GM12878 (cell line): ENCODE data around the gene ZNF761. TPM values are rescaled to one million over a fixed set of nuclear protein-coding genes. Genes with fewer than 3 reads are reported as not detected.
"Not testable (repeated sequence)": the region's sequence is repeated elsewhere in the genome, so short reads cannot be mapped to it uniquely, and the experiment has no call there.

Source experiments
- ATAC-seq: fragments of 200-7000 bp; cut with Tn5 transposase; 3 replicates; pipeline ENCODE4 v1.9.1; 2020; ENCODE audit warnings: mild to moderate bottlenecking, moderate library complexity
- BruUV-seq: library from RNA; stranded (reverse); fragments of 400-500 nt; replicated peaks from 2 replicates; lab custom pipeline; 2021; lab: Mats Ljungman, UMichigan
- CTCF ChIA-PET: fragments of 300-600 bp; sonication (Branson Sonifier 250); formaldehyde crosslinking; extraction: SDS; loops from one replicate; lab custom pipeline; 2021; ENCODE audit warnings: inconsistent platforms; lab: Yijun Ruan, JAX
- POLR2A ChIA-PET: fragments of 350-600 bp; formaldehyde crosslinking; extraction: SDS; loops from one replicate; lab custom pipeline; 2021; ENCODE audit warnings: inconsistent platforms; lab: Charles Lee
- RAD21 ChIA-PET: fragments of 300-600 bp; sonication (Branson Sonifier 250); formaldehyde crosslinking; loops from one replicate; lab custom pipeline; 2023; ENCODE audit warnings: antibody characterized with exemption; ENCODE audit not compliant: unreplicated experiment; lab: Charles Lee
- SMC1A ChIA-PET: fragments of 300-600 bp; sonication (Branson Sonifier 250); formaldehyde crosslinking; loops from one replicate; lab custom pipeline; 2023; ENCODE audit not compliant: unreplicated experiment, uncharacterized antibody; lab: Charles Lee
- DNase-seq: peaks from one replicate; pipeline ENCODE4 v3.0.0-alpha.2; 2011; ENCODE audit warnings: low read depth, low spot score
- FAIRE-seq: peaks from 3 replicates; lab custom pipeline; 2011; peaks lifted over from hg19 to GRCh38; lab: Jason Lieb, UNC
- H2AFZ ChIP-seq: 2 replicates; pipeline ENCODE4 v1.6.0; 2011; ENCODE audit warnings: low read depth, low read length, control low read depth; ENCODE audit not compliant: control insufficient read depth
- H3K27ac ChIP-seq: 2 replicates; pipeline ENCODE4 v1.5.1; 2011; ENCODE audit warnings: control low read depth; ENCODE audit not compliant: control insufficient read depth, insufficient read depth
- H3K27me3 ChIP-seq, 2 experiments: replicated peaks in 1 of 2; 2 replicates each; pipeline versions ENCODE4 v1.6.0 to v1.6.1; 2011; ENCODE audit warnings: low read length in 1 of 2; ENCODE audit not compliant: control insufficient read depth in 2 of 2, insufficient read depth in 2 of 2
- H3K36me3 ChIP-seq, 2 experiments: 2 replicates each; pipeline ENCODE4 v1.5.1; 2011; ENCODE audit warnings: low read length in 1 of 2; ENCODE audit not compliant: control insufficient read depth in 2 of 2, insufficient read depth in 2 of 2
- H3K4me1 ChIP-seq: 2 replicates; pipeline ENCODE4 v1.6.1; 2011; ENCODE audit warnings: mild to moderate bottlenecking, low read length, moderate library complexity, mixed read lengths; ENCODE audit not compliant: control insufficient read depth, insufficient read depth
- H3K4me2 ChIP-seq: 2 replicates; pipeline ENCODE4 v1.6.0; 2011; ENCODE audit warnings: control low read depth; ENCODE audit not compliant: control insufficient read depth, insufficient read depth
- H3K4me3 ChIP-seq: fragments of 200-600 bp; sonication (generic); 2 replicates; pipeline ENCODE4 v1.5.1; 2016
- H3K79me2 ChIP-seq: 2 replicates; pipeline ENCODE4 v1.6.0; 2011; ENCODE audit warnings: low read length; ENCODE audit not compliant: control insufficient read depth, insufficient read depth
- H3K9ac ChIP-seq: 2 replicates; pipeline ENCODE4 v1.8.0; 2011; ENCODE audit warnings: low read length, control low read depth, mixed read lengths; ENCODE audit not compliant: control insufficient read depth, insufficient read depth
- H3K9me3 ChIP-seq: replicated peaks from 3 replicates; pipeline ENCODE4 v1.5.1; 2011; ENCODE audit warnings: mild to moderate bottlenecking, low read length; ENCODE audit not compliant: control insufficient read depth, insufficient read depth
- H4K20me1 ChIP-seq: 2 replicates; pipeline ENCODE4 v1.6.0; 2011; ENCODE audit not compliant: control insufficient read depth, insufficient read depth
- GATAD2B ChIP-seq: fragments of 450-650 bp; conservative IDR thresholded peaks from 2 replicates; pipeline ENCODE4 v1.6.1; 2017; ENCODE audit warnings: low read depth, mild to moderate bottlenecking, moderate library complexity
- POU2F2 ChIP-seq: IDR thresholded peaks from 3 replicates; pipeline ENCODE4 v1.6.1; 2011; ENCODE audit warnings: low read depth, mild to moderate bottlenecking, low read length, borderline replicate concordance
- TCF7 ChIP-seq: IDR thresholded peaks from 2 replicates; pipeline ENCODE4 v1.6.1; 2014; ENCODE audit warnings: antibody characterized with exemption, borderline replicate concordance
- WGBS: methylation state at CpG from one replicate; pipeline ENCODE4 v1.1.6; 2016; ENCODE audit warnings: low lambda C conversion rate; ENCODE audit not compliant: insufficient replicate concordance, insufficient coverage; ENCODE audit errors: missing lambda C conversion rate; 5-methylcytosine and 5-hydroxymethylcytosine counted together
- in situ Hi-C: fragments of 300-500 bp; cut with MboI; formaldehyde crosslinking; loops from 9 replicates; pipeline ENCODE4 v1.14.3; 2018; ENCODE audit warnings: mixed read lengths
- intact Hi-C: fragments of 100-400 bp; cut with micrococcal nuclease; formaldehyde crosslinking; loops from one replicate; pipeline ENCODE4 v1.14.2; 2022; ENCODE audit not compliant: unreplicated experiment
- polyA plus RNA-seq, 11 experiments: library from polyadenylated mRNA; depleted of rRNA in 4 of 11; unstranded in 6 of 11; stranded (reverse) in 5 of 11; fragments of >200 nt; fragmentation: Nextera tagmentation in 4 of 11; fragmentation: Illumina TruSeq in 1 of 11; extraction: Ambion mirVana in 4 of 11; extraction: Trizol in 1 of 11; gene quantifications; 1 replicate in 1 of 11; 2 replicates in 10 of 11; pipeline versions ENCODE4 v1.2.1 to v1.2.3, GENCODE V29; 2011 to 2016; ENCODE audit warnings: inconsistent platforms in 2 of 11, missing spikeins in 2 of 11, low read depth in 1 of 11
- total RNA-seq, 4 experiments: library from RNA; depleted of rRNA in 3 of 4; stranded (reverse); fragments of >200 nt in 3 of 4; fragmentation: Illumina TruSeq in 1 of 4; extraction: Trizol in 1 of 4; gene quantifications; 2 replicates each; pipeline versions ENCODE4 v1.2.1 to v1.2.3, GENCODE V29; 2013 to 2021

ZNF761 gene
- total and polyA plus RNA-seq, 10 of the 15 experiments (the other 5 are each of a cell fraction or from before 2014, with no cell fraction given), result 7.9 to 22.7 (median 10.6) TPM

- H3K79me2 ChIP-seq, DNase-seq, RAD21 ChIA-PET, in situ Hi-C loops, FAIRE-seq, ATAC-seq, H3K4me3 ChIP-seq, H3K27me3 ChIP-seq, CTCF ChIA-PET, H3K4me2 ChIP-seq, H4K20me1 ChIP-seq, H3K4me1 ChIP-seq, BruUV-seq, H3K27ac ChIP-seq, H2AFZ ChIP-seq, intact Hi-C loops, H3K9ac ChIP-seq, SMC1A ChIA-PET, POLR2A ChIA-PET: not testable (repeated sequence)
- Histone ChIP-seq H3K9me3 (peaks cover 12% of the 10 kb centered on the region; the same call in 2 of the 3 replicates), H3K36me3 (peaks cover 3 to 17% of the 10 kb centered on the region in 2 experiments)
- 94% methylated on average over 1 of the region's 1 CpG for WGBS
Measured at GRCh38 chr19:53397918-53398317, 33.9 kb upstream of the ZNF761 start.

GRCh38 chr19:53409505-53410204 is 22.1 kb upstream of the ZNF761 start:
- no peak overlapping the region for H3K9ac ChIP-seq
- intact Hi-C loops, result no loop called here
- TF ChIP-seq TCF7 (no peak), GATAD2B (no peak), POU2F2 (no peak)
- SMC1A ChIA-PET, result interaction anchor here (1.4 kb wide), 1 partner anchor 36 kb away, joined by 3 read pairs; no protein-coding TSS in a partner anchor
- peaks cover 2 to 7% of the 10 kb centered on the region in 2 experiments; a peak in 3 of 4 replicates for H3K36me3 ChIP-seq
- in situ Hi-C loops, result no loop called here
- peaks cover 26% of the 10 kb centered on the region for H3K9me3 ChIP-seq
- RAD21 ChIA-PET, result no interaction called here
- no peaks in the 10 kb centered on the region for H3K4me1 ChIP-seq
- no peaks in the 10 kb centered on the region for H4K20me1 ChIP-seq
- no peak overlapping the region for H3K4me3 ChIP-seq
- BruUV-seq, result no TSS peak
- no peak overlapping the region for H3K27ac ChIP-seq
- FAIRE-seq (no peak), ATAC-seq (no peak), DNase-seq (no peak)
- POLR2A ChIA-PET, result no interaction called here
- H3K4me2 ChIP-seq, result no peak overlapping the region
- H3K79me2 ChIP-seq, result no peaks in the 10 kb centered on the region
- no peaks in the 10 kb centered on the region for H3K27me3 ChIP-seq
- CTCF ChIA-PET, result no interaction called here
- WGBS, result 84% methylated on average over 7 of the region's 7 CpGs
- H2AFZ ChIP-seq, result no peak overlapping the region

- RAD21 ChIA-PET, CTCF ChIA-PET: not testable (repeated sequence)
- in situ Hi-C loops, result loop anchor here (10.0 kb wide), 1 partner anchor 604 kb away; no protein-coding TSS in a partner anchor
Measured at GRCh38 chr19:53420520-53421315, 11.1 kb upstream of the ZNF761 start.

More at GRCh38 chr19:53420520-53421315, 11.1 kb upstream of the ZNF761 start:
- H3K27ac ChIP-seq, BruUV-seq, H3K9me3 ChIP-seq, H3K36me3 ChIP-seq, ATAC-seq, DNase-seq, H3K4me3 ChIP-seq, POLR2A ChIA-PET, SMC1A ChIA-PET, H3K27me3 ChIP-seq, H2AFZ ChIP-seq, H3K4me1 ChIP-seq, H4K20me1 ChIP-seq, H3K79me2 ChIP-seq, FAIRE-seq, H3K9ac ChIP-seq, H3K4me2 ChIP-seq: not testable (repeated sequence)
- 64% methylated on average over 11 of the region's 11 CpGs for WGBS
- intact Hi-C loops, result loop anchor here (10.0 kb wide), 1 partner anchor 604 kb away; no protein-coding TSS in a partner anchor
